H1 (cell line): ENCODE data around the gene TRIM32.

Experiments
- ASH2L ChIP-seq: fragments of 200-600, 300-600 bp; sonication (generic); IDR thresholded peaks from one replicate; pipeline ENCODE4 v1.7.1; 2017; ENCODE audit warnings: low read length
- CHD2 ChIP-seq: IDR thresholded peaks from 2 replicates; pipeline ENCODE4 v1.6.1; 2012; ENCODE audit warnings: low read length, improper control_type of control experiment
- CTCF ChIP-seq, 3 experiments: IDR thresholded peaks; 1 replicate in 2 of 3; 2 replicates in 1 of 3; pipeline versions ENCODE4 v1.5.1 to v1.6.1; 2011; ENCODE audit warnings: low read length in 3 of 3, mild to moderate bottlenecking in 3 of 3, inconsistent platforms in 2 of 3, low read depth in 1 of 3, moderate library complexity in 1 of 3; ENCODE audit not compliant: insufficient read depth in 1 of 3; ENCODE audit errors: control extremely low read depth in 1 of 3
- GABPA ChIP-seq: IDR thresholded peaks from 2 replicates; pipeline ENCODE4 v1.6.1; 2011; ENCODE audit warnings: mild to moderate bottlenecking, low read length, moderate library complexity, borderline replicate concordance; ENCODE audit not compliant: insufficient read depth
- HDAC2 ChIP-seq, 2 experiments: fragments of 300-600 bp in 1 of 2; sonication (generic) in 1 of 2; IDR thresholded peaks; 2 replicates each; pipeline ENCODE4 v1.6.1; 2011 to 2012; ENCODE audit warnings: low read depth in 2 of 2, low read length in 2 of 2, mild to moderate bottlenecking in 2 of 2, moderate library complexity in 2 of 2, borderline replicate concordance in 1 of 2, inconsistent platforms in 1 of 2
- HDAC6 ChIP-seq: IDR thresholded peaks from one replicate; pipeline ENCODE4 v1.7.1; 2012; ENCODE audit warnings: low read depth, mild to moderate bottlenecking, inconsistent platforms, low read length, moderate library complexity
- POLR2A ChIP-seq, 2 experiments: IDR thresholded peaks; 1 replicate in 1 of 2; 2 replicates in 1 of 2; pipeline ENCODE4 v1.6.1; 2011; ENCODE audit warnings: low read depth in 2 of 2, low read length in 2 of 2, mild to moderate bottlenecking in 2 of 2; ENCODE audit errors: control extremely low read depth in 1 of 2
- RAD21 ChIP-seq, 2 experiments: IDR thresholded peaks in 1 of 2; conservative IDR thresholded peaks in 1 of 2; 2 replicates each; pipeline ENCODE4 v1.6.1; 2011; ENCODE audit warnings: low read depth in 2 of 2, low read length in 2 of 2, improper control_type of control experiment in 1 of 2, inconsistent platforms in 1 of 2, mild to moderate bottlenecking in 1 of 2, moderate library complexity in 1 of 2

GRCh38 chr9:116720111-116720510 is 33.0 kb downstream of the TRIM32 start:
- TF ChIP-seq RAD21 (IDR thresholded peaks at IDR 0.05 in 1 of 2, conservative IDR thresholded peaks at IDR 0.05 in 1 of 2; ENCODE audit: low read depth in 2 of 2, low read length in 2 of 2): no peak
- TF ChIP-seq GABPA: no peak
- TF ChIP-seq CTCF (IDR thresholded peaks at IDR 0.05; ENCODE audit: control extremely low read depth in 1 of 3, insufficient read depth in 1 of 3, low read depth in 1 of 3, low read length in 3 of 3): no peak
- no peak for TF ChIP-seq ASH2L
- TF ChIP-seq CHD2: no peak
- TF ChIP-seq HDAC2 (IDR thresholded peaks at IDR 0.05; ENCODE audit: borderline replicate concordance in 1 of 2, low read depth in 2 of 2, low read length in 2 of 2): no peak
- TF ChIP-seq HDAC6: no peak
- no peak for TF ChIP-seq POLR2A (IDR thresholded peaks at IDR 0.05; ENCODE audit: control extremely low read depth in 1 of 2, low read depth in 2 of 2, low read length in 2 of 2)
